ENCODE measurements around the gene KDELR3.

Gene KDELR3

GRCh38 chr22:38501797-38502672 is 34.1 kb downstream of the KDELR3 start:
- no peak for TF ChIP-seq CREB1 (IDR thresholded peaks at IDR 0.05; ENCODE audit: low read depth)
- no peak for TF ChIP-seq TAF1 (IDR thresholded peaks at IDR 0.05; ENCODE audit: low read depth)
- no peak for TF ChIP-seq EP300 (IDR thresholded peaks at IDR 0.05; ENCODE audit: borderline replicate concordance)
- no peak for TF ChIP-seq EGR1 (IDR thresholded peaks at IDR 0.05)
- TF ChIP-seq YY1 (IDR thresholded peaks at IDR 0.05; ENCODE audit: low read depth) = no peak
- no peak for TF ChIP-seq NFIC (IDR thresholded peaks at IDR 0.05)
- no peak for TF ChIP-seq CEBPB (IDR thresholded peaks at IDR 0.05)
- TF ChIP-seq TCF12 (IDR thresholded peaks at IDR 0.05; ENCODE audit: low read depth) = no peak
- no peak for TF ChIP-seq USF1 (IDR thresholded peaks at IDR 0.05)

GRCh38 chr22:38503021-38503420 is 35.1 kb downstream of the KDELR3 start:
- no peak for TF ChIP-seq RAD21 (IDR thresholded peaks at IDR 0.05; ENCODE audit: low read depth)
- no peak for TF ChIP-seq MAX (IDR thresholded peaks at IDR 0.05)
- no peak for TF ChIP-seq EGR1 (IDR thresholded peaks at IDR 0.05)
- TF ChIP-seq TAF1 (IDR thresholded peaks at IDR 0.05; ENCODE audit: low read depth) = no peak
- no peak for TF ChIP-seq USF1 (IDR thresholded peaks at IDR 0.05)
- TF ChIP-seq ZBTB7A (IDR thresholded peaks at IDR 0.05; ENCODE audit: low read depth) = no peak
- no peak for TF ChIP-seq CEBPB (IDR thresholded peaks at IDR 0.05)
- no peak for TF ChIP-seq YY1 (IDR thresholded peaks at IDR 0.05; ENCODE audit: low read depth)
- no peak for TF ChIP-seq CREB1 (IDR thresholded peaks at IDR 0.05; ENCODE audit: low read depth)
- TF ChIP-seq FOXM1 (IDR thresholded peaks at IDR 0.05; ENCODE audit: borderline replicate concordance, low read depth) = no peak
- TF ChIP-seq TEAD4 (IDR thresholded peaks at IDR 0.05) = no peak
- no peak for TF ChIP-seq EP300 (IDR thresholded peaks at IDR 0.05; ENCODE audit: borderline replicate concordance)
- no peak for TF ChIP-seq TCF12 (IDR thresholded peaks at IDR 0.05; ENCODE audit: low read depth)
- TF ChIP-seq NFIC (IDR thresholded peaks at IDR 0.05) = no peak

- TF ChIP-seq USF1 (IDR thresholded peaks at IDR 0.05) (no peak), YY1 (IDR thresholded peaks at IDR 0.05; ENCODE audit: low read depth) (no peak), RAD21 (IDR thresholded peaks at IDR 0.05; ENCODE audit: low read depth) (no peak), TEAD4 (IDR thresholded peaks at IDR 0.05) (no peak), ZBTB7A (IDR thresholded peaks at IDR 0.05; ENCODE audit: low read depth) (no peak), NFIC (IDR thresholded peaks at IDR 0.05) (no peak)
Observed at GRCh38 chr22:38504731-38505540, 37.0 kb downstream of the KDELR3 start.

GRCh38 chr22:38505541-38506117 is 37.7 kb downstream of the KDELR3 start:
- TF ChIP-seq NFIC (IDR thresholded peaks at IDR 0.05) (peak; percentile 43; the same call in 1 of the 2 replicates), MAX (IDR thresholded peaks at IDR 0.05) (peak; percentile 25; the same call in 1 of the 2 replicates), TCF12 (IDR thresholded peaks at IDR 0.05; ENCODE audit: low read depth) (0 out of 2 replicates have a peak, but pooled peaks have one; percentile 24), USF1 (IDR thresholded peaks at IDR 0.05) (no peak), YY1 (IDR thresholded peaks at IDR 0.05; ENCODE audit: low read depth) (no peak), FOXM1 (IDR thresholded peaks at IDR 0.05; ENCODE audit: borderline replicate concordance, low read depth) (no peak), EGR1 (IDR thresholded peaks at IDR 0.05) (peak; percentile 23; the same call in 1 of the 2 replicates)

- peak; percentile 81 for TF ChIP-seq TAF1 (IDR thresholded peaks at IDR 0.05; ENCODE audit: low read depth)
- peak; percentile 79 for TF ChIP-seq TEAD4 (IDR thresholded peaks at IDR 0.05)
- no peak for TF ChIP-seq ZBTB7A (IDR thresholded peaks at IDR 0.05; ENCODE audit: low read depth)
- TF ChIP-seq RAD21 (IDR thresholded peaks at IDR 0.05; ENCODE audit: low read depth) = no peak
- TF ChIP-seq CEBPB (IDR thresholded peaks at IDR 0.05) = no peak
- TF ChIP-seq NFIC (IDR thresholded peaks at IDR 0.05) = no peak
- no peak for TF ChIP-seq CREB1 (IDR thresholded peaks at IDR 0.05; ENCODE audit: low read depth)
- TF ChIP-seq USF1 (IDR thresholded peaks at IDR 0.05) = peak; percentile 11; the same call in 1 of the 2 replicates
- no peak for TF ChIP-seq REST (IDR thresholded peaks at IDR 0.05; ENCODE audit: low read depth)
- TF ChIP-seq TCF12 (IDR thresholded peaks at IDR 0.05; ENCODE audit: low read depth) = peak; percentile 10; the same call in 1 of the 2 replicates
- no peak; the same call in 1 of the 2 replicates for TF ChIP-seq EP300 (IDR thresholded peaks at IDR 0.05; ENCODE audit: borderline replicate concordance)
- TF ChIP-seq MAX (IDR thresholded peaks at IDR 0.05) = no peak; the same call in 1 of the 2 replicates
- no peak for TF ChIP-seq EGR1 (IDR thresholded peaks at IDR 0.05)
- TF ChIP-seq FOXM1 (IDR thresholded peaks at IDR 0.05; ENCODE audit: borderline replicate concordance, low read depth) = no peak
- TF ChIP-seq YY1 (IDR thresholded peaks at IDR 0.05; ENCODE audit: low read depth) = peak; percentile 96
Observed at GRCh38 chr22:38506118-38506962, 38.4 kb downstream of the KDELR3 start, which contains the start of gene DDX17. Gene DDX17, minus strand, starts transcription at chr22:38506311.

All from Ishikawa (cell line).